Cardiac fibroblast (primary cell): ENCODE data around the gene HIGD1A.

ENCODE experiments used
- DNase-seq, 2 donors: peaks; one replicate each; pipeline versions ENCODE4 v3.0.0 to v3.0.0-alpha.2; 2010; ENCODE audit warnings: low read depth in 2 of 2
- H3K4me3 ChIP-seq, 2 donors: replicated peaks in 1 of 2; 1 replicate in 1 of 2; 2 replicates in 1 of 2; pipeline ENCODE4 v1.5.1; 2011; ENCODE audit warnings: low read depth in 2 of 2, low read length in 2 of 2, mild to moderate bottlenecking in 2 of 2, moderate library complexity in 1 of 2
- CTCF ChIP-seq: IDR thresholded peaks from one replicate; pipeline ENCODE4 v1.5.1; 2011; ENCODE audit warnings: low read depth, mild to moderate bottlenecking, low read length, inconsistent platforms

The HIGD1A gene

DNA sequence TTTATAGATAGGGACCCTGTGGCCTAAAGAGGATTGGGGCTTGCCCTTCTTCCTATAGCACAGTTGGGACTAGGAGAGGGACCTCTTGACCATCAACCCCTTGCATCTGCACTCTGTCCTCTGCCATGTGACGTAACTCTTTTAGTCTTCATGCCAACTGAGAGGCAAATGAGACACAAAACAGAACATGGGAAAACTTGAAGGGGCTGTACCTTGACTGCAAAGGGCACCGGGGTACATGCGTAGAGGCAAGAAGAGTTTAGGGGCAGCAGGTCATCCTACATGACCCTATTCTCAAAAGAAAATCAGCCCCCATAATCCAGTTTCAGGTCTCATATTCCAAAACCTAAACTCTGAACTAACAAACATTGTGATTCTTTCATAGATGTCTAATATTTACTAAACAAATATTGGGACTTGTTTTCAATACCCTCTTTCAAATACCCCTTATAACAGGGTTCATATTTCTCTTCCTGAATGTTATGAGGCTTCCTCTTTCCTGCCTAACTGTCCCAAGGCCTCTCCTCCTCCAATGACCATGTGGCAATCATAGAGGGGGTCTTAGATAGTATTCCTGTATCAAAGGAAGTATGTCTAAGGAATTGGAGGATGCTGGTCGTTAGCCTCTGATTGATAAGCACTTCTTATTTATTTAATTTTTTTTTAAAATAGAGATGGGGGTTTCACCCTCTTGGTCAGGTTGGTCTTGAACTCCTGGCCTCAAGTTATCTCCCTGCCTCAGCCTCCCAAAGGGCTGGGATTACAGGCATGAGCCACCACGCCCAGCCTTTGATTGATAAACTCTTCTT is 25.5 kb upstream of the HIGD1A start:
- no peak for DNase-seq
- no peak overlapping the region for H3K4me3 ChIP-seq
- no peak for TF ChIP-seq CTCF

- no peak overlapping the region for H3K4me3 ChIP-seq
- DNase-seq = no peak
- TF ChIP-seq CTCF = no peak
Measured at GRCh38 chr3:42829083-42829627, 24.9 kb upstream of the HIGD1A start.

GRCh38 chr3:42827654-42828053 is 23.4 kb upstream of the HIGD1A start:
- DNase-seq = no peak

DNA sequence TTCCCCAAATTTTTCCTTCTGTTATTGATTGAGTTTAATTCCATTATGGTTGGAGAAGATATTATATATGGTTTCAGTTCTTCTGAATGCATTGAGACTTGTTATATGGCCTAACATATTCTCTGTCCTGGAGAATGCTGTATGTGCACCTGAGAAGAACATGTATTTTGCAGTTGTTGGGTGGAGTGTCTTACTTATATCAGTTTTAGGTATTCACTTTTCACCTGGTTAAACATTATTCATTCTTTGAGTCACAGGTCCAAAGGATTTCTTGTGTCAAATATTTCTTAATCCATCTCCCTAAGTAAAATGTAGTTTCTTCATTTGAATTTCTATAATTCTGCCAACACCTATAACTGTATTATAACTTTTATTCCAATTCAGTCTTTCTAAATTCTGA is 22.7 kb upstream of the HIGD1A start:
- TF ChIP-seq CTCF = no peak
- H3K4me3 ChIP-seq = no peak overlapping the region
- no peak for DNase-seq

More at GRCh38 chr3:42827654-42828053, 23.4 kb upstream of the HIGD1A start:
- H3K4me3 ChIP-seq = no peak overlapping the region
- no peak for TF ChIP-seq CTCF

DNA sequence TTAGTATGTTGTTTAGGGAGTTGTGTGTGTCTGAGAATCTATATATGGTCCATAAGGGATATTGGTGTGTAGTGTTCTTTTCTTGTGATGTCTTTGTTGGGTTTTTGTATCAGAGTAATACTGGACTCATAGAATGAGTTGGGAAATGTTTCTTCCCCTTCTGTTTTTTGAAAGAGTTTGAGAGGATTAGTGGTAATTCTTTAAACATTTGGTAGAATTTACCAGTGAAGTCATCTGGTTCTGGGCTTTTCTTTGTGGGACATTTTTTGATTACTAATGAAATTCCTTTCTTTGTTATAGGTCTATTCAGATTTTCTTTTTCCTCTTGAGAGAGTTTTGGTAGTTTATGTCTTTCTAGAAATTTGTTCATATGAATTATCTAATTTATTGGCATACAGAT is 21.9 kb upstream of the HIGD1A start:
- DNase-seq = no peak
- TF ChIP-seq CTCF = no peak
- no peak overlapping the region for H3K4me3 ChIP-seq

DNA sequence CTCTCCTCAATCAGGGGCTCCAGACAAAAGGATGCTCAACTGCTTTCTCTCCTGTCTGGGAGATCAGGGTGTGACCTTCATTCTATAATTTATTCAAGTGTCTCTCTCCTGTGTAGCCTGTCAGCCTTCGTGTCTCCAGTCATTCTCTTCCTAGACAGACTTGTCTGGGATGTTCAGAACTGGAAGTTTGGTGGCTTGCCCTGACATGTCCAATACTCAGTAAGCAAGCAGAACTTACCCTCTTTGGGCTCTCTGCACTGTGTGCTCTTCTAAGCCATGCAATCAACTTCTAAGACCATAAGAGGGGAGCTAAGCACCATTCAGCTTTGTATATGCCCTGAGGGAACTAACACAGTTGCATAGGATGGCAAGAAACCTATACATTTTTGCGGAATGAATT is 19.1 kb upstream of the HIGD1A start:
- no peak for DNase-seq
- TF ChIP-seq CTCF = no peak
- no peak overlapping the region for H3K4me3 ChIP-seq
